ENCODE measurements around the gene GDF2.

GDF2 gene

GRCh38 chr10:47303866-47304265 lies 18.4 kb upstream of the GDF2 start:
- Histone ChIP-seq H2BK120ac (ENCODE audit: insufficient read depth, low read length, poor library complexity) (no peak overlapping the region), H2AK5ac (ENCODE audit: low read length) (no peak overlapping the region), H3K14ac (ENCODE audit: low read length) (no peak overlapping the region), H2BK12ac (ENCODE audit: low read length) (no peak overlapping the region), H3K9ac (ENCODE audit: low read length) (no peak overlapping the region), H3K27me3 (ENCODE audit: insufficient read depth, low read length) (peaks cover 27% of the 10 kb centered on the region), H3K4me1 (ENCODE audit: control insufficient read depth in 1 of 2, insufficient read depth in 2 of 2, low read length in 2 of 2) (peaks cover 4 to 9% of the 10 kb centered on the region in 2 experiments), H3K23ac (ENCODE audit: low read length) (no peak overlapping the region), H2BK5ac (ENCODE audit: low read depth, low read length, poor library complexity) (no peak overlapping the region), H3K18ac (ENCODE audit: low read length) (no peak overlapping the region), H3K4me2 (ENCODE audit: low read length) (no peak overlapping the region), H3K79me1 (ENCODE audit: low read length) (no peaks in the 10 kb centered on the region), H3K36me3 (ENCODE audit: control insufficient read depth in 1 of 2, insufficient read depth in 2 of 2, low read length in 2 of 2) (no peaks in the 10 kb centered on the region), H3K4me3 (ENCODE audit: low read depth, low read length) (no peak overlapping the region), H2AFZ (ENCODE audit: insufficient read depth, low read length, poor library complexity) (no peak overlapping the region), H4K12ac (ENCODE audit: low read depth, low read length) (no peak overlapping the region), H3K79me2 (ENCODE audit: control insufficient read depth, insufficient read depth, low read length, poor library complexity) (no peaks in the 10 kb centered on the region), H4K8ac (ENCODE audit: low read depth, low read length) (no peak overlapping the region), H3K9me3 (ENCODE audit: insufficient read depth, low read depth, low read length) (peaks cover 1% of the 10 kb centered on the region), H3K4ac (ENCODE audit: low read depth, low read length) (no peak overlapping the region), H4K91ac (ENCODE audit: low read depth, low read length) (no peak overlapping the region), H3K27ac (ENCODE audit: low read depth, low read length) (no peak overlapping the region)
- DNase-seq: no peak
- WGBS (ENCODE audit: extremely low coverage, insufficient coverage, insufficient read length): no CpG with 5 or more reads among the region's 6 CpGs

GRCh38 chr10:47305566-47305965 lies 16.7 kb upstream of the GDF2 start:
- no peak overlapping the region for H3K9ac ChIP-seq (ENCODE audit: low read length)
- H3K4me2 ChIP-seq (ENCODE audit: low read length): no peak overlapping the region
- peaks cover 0 to 1% of the 10 kb centered on the region in 2 experiments for H3K4me1 ChIP-seq (ENCODE audit: control insufficient read depth in 1 of 2, insufficient read depth in 2 of 2, low read length in 2 of 2)
- H3K18ac ChIP-seq (ENCODE audit: low read length): no peak overlapping the region
- no peak overlapping the region for H3K27ac ChIP-seq (ENCODE audit: low read depth, low read length)
- H3K79me1 ChIP-seq (ENCODE audit: low read length): no peaks in the 10 kb centered on the region
- H3K79me2 ChIP-seq (ENCODE audit: control insufficient read depth, insufficient read depth, low read length, poor library complexity): no peaks in the 10 kb centered on the region
- peaks cover 1% of the 10 kb centered on the region for H3K9me3 ChIP-seq (ENCODE audit: insufficient read depth, low read depth, low read length)
- H2AFZ ChIP-seq (ENCODE audit: insufficient read depth, low read length, poor library complexity): no peak overlapping the region
- H3K36me3 ChIP-seq (ENCODE audit: control insufficient read depth in 1 of 2, insufficient read depth in 2 of 2, low read length in 2 of 2): no peaks in the 10 kb centered on the region
- H2BK120ac ChIP-seq (ENCODE audit: insufficient read depth, low read length, poor library complexity): no peak overlapping the region
- no peak for DNase-seq
- H4K91ac ChIP-seq (ENCODE audit: low read depth, low read length): no peak overlapping the region
- no peak overlapping the region for H3K23ac ChIP-seq (ENCODE audit: low read length)
- no peak overlapping the region for H3K4ac ChIP-seq (ENCODE audit: low read depth, low read length)
- H4K12ac ChIP-seq (ENCODE audit: low read depth, low read length): no peak overlapping the region
- H4K8ac ChIP-seq (ENCODE audit: low read depth, low read length): no peak overlapping the region
- no peak overlapping the region for H3K14ac ChIP-seq (ENCODE audit: low read length)
- no peak overlapping the region for H2BK5ac ChIP-seq (ENCODE audit: low read depth, low read length, poor library complexity)
- H3K27me3 ChIP-seq (ENCODE audit: insufficient read depth, low read length): peaks cover 14% of the 10 kb centered on the region
- H2AK5ac ChIP-seq (ENCODE audit: low read length): no peak overlapping the region
- H2BK12ac ChIP-seq (ENCODE audit: low read length): no peak overlapping the region
- H3K4me3 ChIP-seq (ENCODE audit: low read depth, low read length): no peak overlapping the region
- WGBS (ENCODE audit: extremely low coverage, insufficient coverage, insufficient read length): no CpG with 5 or more reads among the region's 2 CpGs

- peaks cover 3% of the 10 kb centered on the region for H3K27me3 ChIP-seq (ENCODE audit: insufficient read depth, low read length)
- no CpG with 5 or more reads among the region's 10 CpGs for WGBS (ENCODE audit: extremely low coverage, insufficient coverage, insufficient read length)
- H3K27ac ChIP-seq (ENCODE audit: low read depth, low read length): no peak overlapping the region
Observed at GRCh38 chr10:47306387-47307210, 15.7 kb upstream of the GDF2 start.

GRCh38 chr10:47307381-47307780 lies 14.9 kb upstream of the GDF2 start:
- H3K27ac ChIP-seq (ENCODE audit: low read depth, low read length): no peak overlapping the region
- no peaks in the 10 kb centered on the region for H3K9me3 ChIP-seq (ENCODE audit: insufficient read depth, low read depth, low read length)
- DNase-seq: no peak
- H3K23ac ChIP-seq (ENCODE audit: low read length): no peak overlapping the region
- H2AK5ac ChIP-seq (ENCODE audit: low read length): no peak overlapping the region
- no peak overlapping the region for H3K14ac ChIP-seq (ENCODE audit: low read length)
- H2BK5ac ChIP-seq (ENCODE audit: low read depth, low read length, poor library complexity): no peak overlapping the region
- H4K12ac ChIP-seq (ENCODE audit: low read depth, low read length): no peak overlapping the region
- no peak overlapping the region for H2BK120ac ChIP-seq (ENCODE audit: insufficient read depth, low read length, poor library complexity)
- H4K91ac ChIP-seq (ENCODE audit: low read depth, low read length): no peak overlapping the region
- H3K36me3 ChIP-seq (ENCODE audit: control insufficient read depth in 1 of 2, insufficient read depth in 2 of 2, low read length in 2 of 2): no peaks in the 10 kb centered on the region
- no peaks in the 10 kb centered on the region for H3K4me1 ChIP-seq (ENCODE audit: control insufficient read depth in 1 of 2, insufficient read depth in 2 of 2, low read length in 2 of 2)
- H3K4me2 ChIP-seq (ENCODE audit: low read length): no peak overlapping the region
- H3K18ac ChIP-seq (ENCODE audit: low read length): no peak overlapping the region
- no peak overlapping the region for H3K9ac ChIP-seq (ENCODE audit: low read length)
- no CpG with 5 or more reads among the region's 3 CpGs for WGBS (ENCODE audit: extremely low coverage, insufficient coverage, insufficient read length)
- H3K79me1 ChIP-seq (ENCODE audit: low read length): no peaks in the 10 kb centered on the region
- no peaks in the 10 kb centered on the region for H3K27me3 ChIP-seq (ENCODE audit: insufficient read depth, low read length)
- H3K79me2 ChIP-seq (ENCODE audit: control insufficient read depth, insufficient read depth, low read length, poor library complexity): no peaks in the 10 kb centered on the region
- H3K4ac ChIP-seq (ENCODE audit: low read depth, low read length): no peak overlapping the region
- H2AFZ ChIP-seq (ENCODE audit: insufficient read depth, low read length, poor library complexity): no peak overlapping the region
- no peak overlapping the region for H4K8ac ChIP-seq (ENCODE audit: low read depth, low read length)
- no peak overlapping the region for H2BK12ac ChIP-seq (ENCODE audit: low read length)
- H3K4me3 ChIP-seq (ENCODE audit: low read depth, low read length): no peak overlapping the region

More at GRCh38 chr10:47306387-47307210, 15.7 kb upstream of the GDF2 start:
- Histone ChIP-seq H3K36me3 (ENCODE audit: control insufficient read depth in 1 of 2, insufficient read depth in 2 of 2, low read length in 2 of 2) (no peaks in the 10 kb centered on the region), H3K4ac (ENCODE audit: low read depth, low read length) (no peak overlapping the region), H2BK5ac (ENCODE audit: low read depth, low read length, poor library complexity) (no peak overlapping the region), H3K4me2 (ENCODE audit: low read length) (no peak overlapping the region), H3K14ac (ENCODE audit: low read length) (no peak overlapping the region), H3K18ac (ENCODE audit: low read length) (no peak overlapping the region), H4K12ac (ENCODE audit: low read depth, low read length) (no peak overlapping the region), H3K9me3 (ENCODE audit: insufficient read depth, low read depth, low read length) (peaks cover 1% of the 10 kb centered on the region), H4K91ac (ENCODE audit: low read depth, low read length) (no peak overlapping the region), H2AFZ (ENCODE audit: insufficient read depth, low read length, poor library complexity) (no peak overlapping the region), H3K9ac (ENCODE audit: low read length) (no peak overlapping the region), H2AK5ac (ENCODE audit: low read length) (no peak overlapping the region), H4K8ac (ENCODE audit: low read depth, low read length) (no peak overlapping the region), H3K79me2 (ENCODE audit: control insufficient read depth, insufficient read depth, low read length, poor library complexity) (no peaks in the 10 kb centered on the region), H3K4me1 (ENCODE audit: control insufficient read depth in 1 of 2, insufficient read depth in 2 of 2, low read length in 2 of 2) (no peaks in the 10 kb centered on the region), H2BK120ac (ENCODE audit: insufficient read depth, low read length, poor library complexity) (no peak overlapping the region), H3K79me1 (ENCODE audit: low read length) (no peaks in the 10 kb centered on the region), H2BK12ac (ENCODE audit: low read length) (no peak overlapping the region), H3K4me3 (ENCODE audit: low read depth, low read length) (no peak overlapping the region), H3K23ac (ENCODE audit: low read length) (no peak overlapping the region)
- no peak for DNase-seq
